Left ventricle myocardium inferior (tissue), 1 donor: ENCODE results near the gene CCT3. TPM values are rescaled to one million over a fixed set of nuclear protein-coding genes. Genes with fewer than 3 reads are reported as not detected.

Experiments
- DNase-seq: peaks from one replicate; pipeline ENCODE4 v3.0.0-alpha.2; 2020
- H3K27ac ChIP-seq: fragments of 200-600 bp; replicated peaks from 2 replicates; pipeline ENCODE4 v1.8.0; 2021
- H3K27me3 ChIP-seq: fragments of 200-600 bp; 2 replicates; pipeline ENCODE4 v1.8.0; 2021; ENCODE audit warnings: low read depth
- H3K36me3 ChIP-seq: fragments of 200-600 bp; 2 replicates; pipeline ENCODE4 v1.8.0; 2021
- H3K4me1 ChIP-seq: fragments of 200-600 bp; 2 replicates; pipeline ENCODE4 v1.8.0; 2021
- H3K4me3 ChIP-seq: fragments of 200-600 bp; 2 replicates; pipeline ENCODE4 v1.8.0; 2021; ENCODE audit warnings: mild to moderate bottlenecking, moderate library complexity
- H3K9me3 ChIP-seq: fragments of 200-600 bp; replicated peaks from 2 replicates; pipeline ENCODE4 v1.8.0; 2021
- intact Hi-C: fragments of 100-400 bp; cut with micrococcal nuclease; formaldehyde crosslinking; loops from one replicate; pipeline ENCODE4 v1.11.0; 2022
- total RNA-seq: library from RNA; stranded (reverse); fragmentation: NEBNext Ultra II Directional; extraction: Animal tissue kit (Norgen Biotek cat#: 25700); gene quantifications from one replicate; pipeline ENCODE4 v1.2.1, GENCODE V29; 2021
- TF ChIP-seq, protein P1 (sequence below): fragments of 200-600 bp; IDR thresholded peaks from 2 replicates; pipeline ENCODE4 v1.8.0; 2021; ENCODE audit warnings: antibody characterized with exemption, mild to moderate bottlenecking, borderline replicate concordance
- donor health status: DM: no; HTN: yes; CAD: no; lungs with severe emphysema.

The CCT3 gene
- total RNA-seq, 1 donor from 2014 or later: 123 TPM

DNA sequence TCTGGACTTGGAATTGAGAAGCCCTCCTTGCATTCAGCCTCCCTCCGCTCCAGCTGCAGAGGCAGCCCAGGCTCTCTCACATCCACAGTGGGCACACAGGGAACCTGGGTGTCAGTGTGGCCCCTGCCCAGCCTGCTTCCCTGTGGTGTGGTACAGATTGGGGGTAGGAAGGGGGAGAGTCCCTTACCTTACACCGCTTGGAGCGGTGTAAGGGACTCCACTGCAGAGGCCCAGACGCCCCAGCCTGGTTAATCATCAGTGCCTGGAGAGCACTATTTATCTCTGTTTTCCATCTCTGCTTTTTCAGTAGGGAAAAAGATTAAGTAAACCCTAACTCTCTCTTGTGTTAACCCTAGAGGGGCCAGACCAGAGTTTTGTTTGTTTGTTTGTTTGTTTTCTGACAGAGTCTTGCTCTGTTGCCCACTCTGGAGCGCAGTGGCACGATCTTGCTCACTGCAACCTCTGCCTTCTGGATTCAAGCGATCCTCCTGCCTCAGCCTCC lies 30.1 kb upstream of the CCT3 start:
- Histone ChIP-seq H3K27me3 (peaks cover 94% of the 10 kb centered on the region), H3K27ac (no peak overlapping the region), H3K36me3 (no peaks in the 10 kb centered on the region), H3K9me3 (no peaks in the 10 kb centered on the region), H3K4me3 (no peak overlapping the region), H3K4me1 (peaks cover 9% of the 10 kb centered on the region)
- intact Hi-C loops: no loop called here
- DNase-seq: no peak
- TF ChIP-seq, protein P1, sequence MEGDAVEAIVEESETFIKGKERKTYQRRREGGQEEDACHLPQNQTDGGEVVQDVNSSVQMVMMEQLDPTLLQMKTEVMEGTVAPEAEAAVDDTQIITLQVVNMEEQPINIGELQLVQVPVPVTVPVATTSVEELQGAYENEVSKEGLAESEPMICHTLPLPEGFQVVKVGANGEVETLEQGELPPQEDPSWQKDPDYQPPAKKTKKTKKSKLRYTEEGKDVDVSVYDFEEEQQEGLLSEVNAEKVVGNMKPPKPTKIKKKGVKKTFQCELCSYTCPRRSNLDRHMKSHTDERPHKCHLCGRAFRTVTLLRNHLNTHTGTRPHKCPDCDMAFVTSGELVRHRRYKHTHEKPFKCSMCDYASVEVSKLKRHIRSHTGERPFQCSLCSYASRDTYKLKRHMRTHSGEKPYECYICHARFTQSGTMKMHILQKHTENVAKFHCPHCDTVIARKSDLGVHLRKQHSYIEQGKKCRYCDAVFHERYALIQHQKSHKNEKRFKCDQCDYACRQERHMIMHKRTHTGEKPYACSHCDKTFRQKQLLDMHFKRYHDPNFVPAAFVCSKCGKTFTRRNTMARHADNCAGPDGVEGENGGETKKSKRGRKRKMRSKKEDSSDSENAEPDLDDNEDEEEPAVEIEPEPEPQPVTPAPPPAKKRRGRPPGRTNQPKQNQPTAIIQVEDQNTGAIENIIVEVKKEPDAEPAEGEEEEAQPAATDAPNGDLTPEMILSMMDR: no peak

- H3K36me3 ChIP-seq: no peaks in the 10 kb centered on the region
- no peak for DNase-seq
- intact Hi-C loops: no loop called here
- H3K4me3 ChIP-seq: no peak overlapping the region
- peaks cover 90% of the 10 kb centered on the region for H3K27me3 ChIP-seq
- peaks cover 9% of the 10 kb centered on the region for H3K4me1 ChIP-seq
- TF ChIP-seq, protein P1: no peak
- H3K9me3 ChIP-seq: no peaks in the 10 kb centered on the region
- no peak overlapping the region for H3K27ac ChIP-seq
Measured at GRCh38 chr1:156367383-156368156, 29.5 kb upstream of the CCT3 start.

DNA sequence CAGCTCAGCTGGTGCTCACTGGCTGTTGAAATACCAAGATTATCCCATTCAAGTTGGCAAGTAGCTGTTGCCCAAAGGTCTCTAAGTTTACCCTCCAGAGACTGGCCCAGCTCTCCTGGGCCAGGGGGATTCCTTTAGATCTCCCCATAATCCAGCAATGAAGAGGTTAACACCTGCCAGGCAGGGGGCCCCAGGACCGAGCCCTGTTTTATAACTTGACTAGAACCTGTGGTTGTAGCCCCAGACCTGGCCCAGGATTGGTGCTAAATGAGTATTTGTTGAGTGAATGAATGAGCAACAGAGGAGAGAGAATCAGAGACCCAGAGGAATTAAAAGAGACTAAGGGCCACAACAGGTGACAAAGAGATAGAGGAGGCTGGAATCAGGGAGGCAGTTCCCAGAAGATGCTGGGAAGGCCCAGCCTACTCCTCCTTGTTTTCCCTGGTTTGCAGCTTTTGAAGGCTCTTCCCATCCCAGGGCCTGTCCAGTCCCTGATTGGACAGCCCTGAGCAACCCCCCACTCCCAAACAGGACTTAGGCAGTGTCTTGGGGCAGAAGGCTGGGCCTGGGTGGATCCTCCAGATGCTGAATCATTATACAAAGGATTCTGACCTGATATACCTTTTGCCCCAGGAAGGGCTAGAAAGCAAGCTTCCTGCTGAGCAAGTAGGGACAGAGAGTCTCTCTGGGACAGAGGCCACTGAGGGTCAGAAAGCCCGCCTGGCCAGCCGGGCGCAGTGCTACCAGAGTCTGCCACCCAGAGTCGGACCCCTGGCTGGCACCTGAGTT lies 28.5 kb upstream of the CCT3 start:
- Histone ChIP-seq H3K9me3 (no peaks in the 10 kb centered on the region), H3K4me3 (no peak overlapping the region), H3K4me1 (peaks cover 9% of the 10 kb centered on the region), H3K36me3 (no peaks in the 10 kb centered on the region), H3K27ac (no peak overlapping the region), H3K27me3 (peaks cover 90% of the 10 kb centered on the region)
- DNase-seq: no peak
- intact Hi-C loops: no loop called here
- TF ChIP-seq, protein P1: no peak

GRCh38 chr1:156365754-156366153 lies 27.7 kb upstream of the CCT3 start:
- Histone ChIP-seq H3K27me3 (peaks cover 90% of the 10 kb centered on the region), H3K27ac (no peak overlapping the region), H3K4me1 (peaks cover 9% of the 10 kb centered on the region), H3K4me3 (no peak overlapping the region), H3K36me3 (no peaks in the 10 kb centered on the region), H3K9me3 (no peaks in the 10 kb centered on the region)
- DNase-seq: no peak
- TF ChIP-seq, protein P1: no peak
- intact Hi-C loops: no loop called here

DNA sequence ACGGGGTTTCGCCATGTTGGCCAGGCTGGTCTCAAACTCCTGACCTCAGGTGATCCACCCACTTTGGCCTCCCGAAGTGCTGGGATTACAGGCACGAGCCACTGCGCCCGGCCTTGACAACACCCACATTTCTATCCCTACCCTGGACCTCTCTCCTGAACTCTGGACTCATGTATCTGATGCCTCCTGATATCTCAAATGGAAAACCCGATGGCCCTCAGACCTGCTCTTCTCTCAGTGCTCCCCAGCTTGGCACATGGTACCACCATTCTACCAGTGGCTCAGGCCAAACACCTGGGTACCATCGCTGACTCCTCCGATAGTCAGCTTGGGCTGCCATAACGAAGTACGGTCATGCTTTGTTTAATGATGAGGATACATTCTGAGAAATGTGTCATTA lies 22.4 kb upstream of the CCT3 start:
- Histone ChIP-seq H3K4me3 (no peak overlapping the region), H3K36me3 (no peaks in the 10 kb centered on the region), H3K27ac (no peak overlapping the region), H3K9me3 (no peaks in the 10 kb centered on the region), H3K4me1 (no peaks in the 10 kb centered on the region), H3K27me3 (peaks cover 88% of the 10 kb centered on the region)
- intact Hi-C loops: no loop called here
- TF ChIP-seq, protein P1: no peak
- DNase-seq: no peak
